Endodermal cell (in vitro differentiated cells): ENCODE measurements around the gene STK4. TPM values are rescaled to one million over a fixed set of nuclear protein-coding genes. Genes with fewer than 3 reads are reported as not detected.

Source experiments
- DNase-seq: peaks from one replicate; pipeline ENCODE4 v3.0.0-alpha.2; 2017
- H3K27ac ChIP-seq: 2 replicates; pipeline ENCODE4 v1.5.1; 2013; ENCODE audit warnings: mild to moderate bottlenecking, low read depth, low read length, moderate library complexity
- H3K27me3 ChIP-seq: 2 replicates; pipeline ENCODE4 v1.6.1; 2013; ENCODE audit warnings: mild to moderate bottlenecking, low read length, moderate library complexity; ENCODE audit not compliant: insufficient read depth, control insufficient read depth, poor library complexity, severe bottlenecking
- H3K36me3 ChIP-seq: 2 replicates; pipeline ENCODE4 v1.7.0; 2013; ENCODE audit warnings: mild to moderate bottlenecking, low read length, moderate library complexity; ENCODE audit not compliant: control insufficient read depth, insufficient read depth
- H3K4me1 ChIP-seq: one replicate; pipeline ENCODE4 v1.7.0; 2013; ENCODE audit warnings: low read length; ENCODE audit not compliant: control insufficient read depth, insufficient read depth
- H3K4me3 ChIP-seq: 2 replicates; pipeline ENCODE4 v1.5.1; 2013; ENCODE audit warnings: mild to moderate bottlenecking, low read length, moderate library complexity
- H3K9ac ChIP-seq: 2 replicates; pipeline ENCODE4 v1.6.1; 2013; ENCODE audit warnings: mild to moderate bottlenecking, low read length, moderate library complexity; ENCODE audit not compliant: poor library complexity, severe bottlenecking; ENCODE audit errors: extremely low read depth
- H3K9me3 ChIP-seq: 2 replicates; pipeline ENCODE4 v1.6.1; 2013; ENCODE audit warnings: mild to moderate bottlenecking, low read length, moderate library complexity; ENCODE audit not compliant: control insufficient read depth
- H3K27ac Mint-ChIP-seq: 2 replicates; pipeline ENCODE4 v1.8.0; 2020; ENCODE audit warnings: mixed read lengths
- H3K27me3 Mint-ChIP-seq: 2 replicates; pipeline ENCODE4 v1.8.0; 2021; ENCODE audit warnings: mild to moderate bottlenecking, mixed read lengths; ENCODE audit not compliant: insufficient read depth
- H3K36me3 Mint-ChIP-seq: 2 replicates; pipeline ENCODE4 v1.8.0; 2020; ENCODE audit warnings: low read depth, mixed read lengths
- H3K4me1 Mint-ChIP-seq: 2 replicates; pipeline ENCODE4 v1.8.0; 2020; ENCODE audit warnings: mixed read lengths
- H3K4me3 Mint-ChIP-seq: 2 replicates; pipeline ENCODE4 v1.8.0; 2020; ENCODE audit warnings: mild to moderate bottlenecking, moderate library complexity, mixed read lengths
- H3K9me3 Mint-ChIP-seq: 2 replicates; pipeline ENCODE4 v1.8.0; 2020; ENCODE audit warnings: mild to moderate bottlenecking, mixed read lengths
- WGBS, 2 experiments: methylation state at CpG; one replicate each; pipeline versions ENCODE4 v1.1.5 to v1.1.7; 2013; ENCODE audit warnings: missing lambda C conversion rate in 2 of 2, mixed read lengths in 1 of 2; ENCODE audit not compliant: insufficient coverage in 1 of 2, insufficient read length in 1 of 2; 5-methylcytosine and 5-hydroxymethylcytosine counted together
- total RNA-seq, 2 donors: library from RNA; stranded (reverse); fragmentation: NEBNext Ultra II Directional in 1 of 2; extraction: Animal tissue kit (Norgen Biotek cat#: 25700) in 1 of 2; gene quantifications; 2 replicates in 1 of 2; 3 replicates in 1 of 2; pipeline ENCODE4 v1.2.1, GENCODE V29; 2021
- TF ChIP-seq, protein P1 (sequence below): fragments of 200-600 bp; sonication (generic); conservative IDR thresholded peaks from 2 replicates; pipeline ENCODE4 v1.5.0; 2021; ENCODE audit warnings: antibody characterized with exemption, mild to moderate bottlenecking

Gene STK4
- total RNA-seq, 2 donors from 2014 or later, result 29.2 to 33.1 TPM

DNA sequence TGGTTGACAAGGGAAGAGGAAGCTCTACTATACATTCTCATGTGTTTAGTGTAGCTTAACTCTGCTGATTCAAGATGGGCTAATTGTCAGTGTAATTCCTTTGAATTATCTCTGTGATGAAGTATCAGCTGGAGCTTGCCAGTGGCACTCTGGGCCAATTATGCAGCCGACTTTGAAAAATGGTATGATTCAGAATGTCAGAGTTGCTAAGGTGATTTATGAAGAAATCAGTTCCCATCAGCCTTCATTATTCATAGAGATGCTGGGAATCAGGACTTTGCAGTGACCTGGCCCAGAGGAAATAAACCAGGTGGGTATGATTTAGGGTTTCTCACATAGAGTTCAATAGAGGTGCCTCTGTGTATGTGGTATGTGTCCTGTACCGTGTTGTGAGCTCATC, 101.2 kb downstream of the STK4 start:
- peaks cover 3% of the 10 kb centered on the region for H3K36me3 ChIP-seq
- H3K9me3 Mint-ChIP-seq, result peaks cover 7% of the 10 kb centered on the region
- H3K4me1 ChIP-seq, result no peaks in the 10 kb centered on the region
- H3K36me3 Mint-ChIP-seq, result peaks cover 27% of the 10 kb centered on the region
- H3K4me3 ChIP-seq, result no peak overlapping the region
- H3K27ac ChIP-seq, result no peak overlapping the region
- no peak overlapping the region for H3K27ac Mint-ChIP-seq
- peaks cover 3% of the 10 kb centered on the region for H3K4me1 Mint-ChIP-seq
- no peak overlapping the region for H3K4me3 Mint-ChIP-seq
- H3K27me3 ChIP-seq, result no peaks in the 10 kb centered on the region
- no peaks in the 10 kb centered on the region for H3K27me3 Mint-ChIP-seq
- DNase-seq, result no peak
- TF ChIP-seq, protein P1, sequence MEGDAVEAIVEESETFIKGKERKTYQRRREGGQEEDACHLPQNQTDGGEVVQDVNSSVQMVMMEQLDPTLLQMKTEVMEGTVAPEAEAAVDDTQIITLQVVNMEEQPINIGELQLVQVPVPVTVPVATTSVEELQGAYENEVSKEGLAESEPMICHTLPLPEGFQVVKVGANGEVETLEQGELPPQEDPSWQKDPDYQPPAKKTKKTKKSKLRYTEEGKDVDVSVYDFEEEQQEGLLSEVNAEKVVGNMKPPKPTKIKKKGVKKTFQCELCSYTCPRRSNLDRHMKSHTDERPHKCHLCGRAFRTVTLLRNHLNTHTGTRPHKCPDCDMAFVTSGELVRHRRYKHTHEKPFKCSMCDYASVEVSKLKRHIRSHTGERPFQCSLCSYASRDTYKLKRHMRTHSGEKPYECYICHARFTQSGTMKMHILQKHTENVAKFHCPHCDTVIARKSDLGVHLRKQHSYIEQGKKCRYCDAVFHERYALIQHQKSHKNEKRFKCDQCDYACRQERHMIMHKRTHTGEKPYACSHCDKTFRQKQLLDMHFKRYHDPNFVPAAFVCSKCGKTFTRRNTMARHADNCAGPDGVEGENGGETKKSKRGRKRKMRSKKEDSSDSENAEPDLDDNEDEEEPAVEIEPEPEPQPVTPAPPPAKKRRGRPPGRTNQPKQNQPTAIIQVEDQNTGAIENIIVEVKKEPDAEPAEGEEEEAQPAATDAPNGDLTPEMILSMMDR, result no peak
- WGBS, 2 experiments, result 100% methylated on average over 1 of the region's 2 CpGs
- H3K9me3 ChIP-seq, result peaks cover 5% of the 10 kb centered on the region
- H3K9ac ChIP-seq, result no peak overlapping the region

DNA sequence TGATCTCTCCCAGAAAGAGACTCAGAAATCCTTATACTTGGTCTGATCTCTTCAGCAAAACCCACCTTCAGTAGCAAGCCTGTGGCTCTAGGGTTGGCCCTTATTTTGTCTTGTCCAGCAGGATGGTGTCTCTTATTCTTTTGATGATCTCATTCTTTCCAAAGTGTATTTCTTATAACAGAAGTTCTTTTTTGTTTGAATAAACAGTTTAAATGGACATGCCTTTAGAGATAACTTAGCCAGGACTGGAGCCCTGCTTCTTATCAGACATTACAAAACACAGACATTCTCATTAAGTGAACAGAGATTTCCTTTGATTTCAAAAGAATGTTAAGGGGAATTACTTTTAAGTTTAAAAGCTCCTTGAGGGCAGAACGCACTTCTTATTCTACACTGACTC, 102.9 kb downstream of the STK4 start:
- WGBS, 2 experiments, result 83% methylated on average over 1 of the region's 1 CpG; no CpG with 5 or more reads in 1 of the 2 experiments
- peaks cover 18% of the 10 kb centered on the region for H3K36me3 Mint-ChIP-seq
- no peak for DNase-seq
- TF ChIP-seq, protein P1, result no peak
- no peak overlapping the region for H3K4me3 Mint-ChIP-seq
- H3K27me3 ChIP-seq, result no peaks in the 10 kb centered on the region
- H3K9ac ChIP-seq, result no peak overlapping the region
- no peaks in the 10 kb centered on the region for H3K4me1 Mint-ChIP-seq
- H3K27me3 Mint-ChIP-seq, result no peaks in the 10 kb centered on the region
- no peaks in the 10 kb centered on the region for H3K4me1 ChIP-seq
- no peaks in the 10 kb centered on the region for H3K9me3 Mint-ChIP-seq
- H3K27ac ChIP-seq, result no peak overlapping the region
- no peaks in the 10 kb centered on the region for H3K9me3 ChIP-seq
- H3K36me3 ChIP-seq, result no peaks in the 10 kb centered on the region
- no peak overlapping the region for H3K4me3 ChIP-seq
- H3K27ac Mint-ChIP-seq, result no peak overlapping the region

DNA sequence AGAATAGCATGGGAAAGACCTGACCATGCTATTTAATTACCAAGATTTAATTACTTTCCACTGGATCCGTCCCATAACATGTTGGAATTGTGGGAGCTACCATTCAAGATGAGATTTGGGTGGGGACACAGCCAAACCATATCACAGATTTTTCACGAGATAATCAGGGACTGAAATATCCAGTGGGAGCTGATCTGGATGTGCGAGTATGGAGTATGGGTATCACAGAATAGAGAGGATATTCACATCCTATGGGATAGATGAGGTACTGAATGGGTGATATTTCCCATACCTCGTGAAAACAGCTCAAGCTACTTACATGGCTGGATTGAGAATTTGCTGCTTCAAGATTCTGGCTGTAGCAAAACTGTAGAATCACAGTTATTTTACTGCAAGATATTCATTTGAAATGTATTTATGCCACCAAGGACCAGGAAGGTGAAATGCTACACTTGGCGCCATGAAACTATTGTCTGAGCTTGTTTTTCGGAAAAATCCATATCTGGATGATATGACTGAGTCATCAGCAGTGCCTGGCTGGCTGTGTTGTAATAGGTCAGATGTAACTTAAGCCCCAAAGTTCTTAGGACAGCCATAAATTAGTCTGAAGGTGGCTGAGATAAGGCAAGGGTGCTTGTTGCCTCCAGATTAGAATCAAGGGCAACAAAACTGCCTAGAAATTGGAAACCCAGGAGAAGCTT, 104.8 kb downstream of the STK4 start:
- no peak overlapping the region for H3K27ac ChIP-seq

More for the DNA sequence above, 104.8 kb downstream of the STK4 start:
- no peak for DNase-seq
- no peak overlapping the region for H3K4me3 ChIP-seq
- Mint-ChIP-seq H3K4me3 (no peak overlapping the region), H3K4me1 (no peaks in the 10 kb centered on the region), H3K9me3 (no peaks in the 10 kb centered on the region), H3K27ac (no peak overlapping the region), H3K36me3 (peaks cover 11% of the 10 kb centered on the region), H3K27me3 (no peaks in the 10 kb centered on the region)
- no peak overlapping the region for H3K9ac ChIP-seq
- 94 to 96% methylated on average over 6 of the region's 6 CpGs for WGBS, 2 experiments
- no peaks in the 10 kb centered on the region for H3K9me3 ChIP-seq
- no peaks in the 10 kb centered on the region for H3K4me1 ChIP-seq
- TF ChIP-seq, protein P1, result no peak
- no peaks in the 10 kb centered on the region for H3K27me3 ChIP-seq
- peaks cover 14% of the 10 kb centered on the region for H3K36me3 ChIP-seq
